HG03175 (cell line): ENCODE data around the gene MEGF8.
A peak's percentile ranks its signal among the peaks of the same experiment; 100 is the strongest.

Experiments
- ATAC-seq: cut with Tn5 transposase; IDR thresholded peaks from one replicate; pipeline ENCODE4 v1.9.1; 2021; ENCODE audit warnings: mild to moderate bottlenecking, moderate library complexity; ENCODE audit not compliant: unreplicated experiment

The MEGF8 gene

DNA sequence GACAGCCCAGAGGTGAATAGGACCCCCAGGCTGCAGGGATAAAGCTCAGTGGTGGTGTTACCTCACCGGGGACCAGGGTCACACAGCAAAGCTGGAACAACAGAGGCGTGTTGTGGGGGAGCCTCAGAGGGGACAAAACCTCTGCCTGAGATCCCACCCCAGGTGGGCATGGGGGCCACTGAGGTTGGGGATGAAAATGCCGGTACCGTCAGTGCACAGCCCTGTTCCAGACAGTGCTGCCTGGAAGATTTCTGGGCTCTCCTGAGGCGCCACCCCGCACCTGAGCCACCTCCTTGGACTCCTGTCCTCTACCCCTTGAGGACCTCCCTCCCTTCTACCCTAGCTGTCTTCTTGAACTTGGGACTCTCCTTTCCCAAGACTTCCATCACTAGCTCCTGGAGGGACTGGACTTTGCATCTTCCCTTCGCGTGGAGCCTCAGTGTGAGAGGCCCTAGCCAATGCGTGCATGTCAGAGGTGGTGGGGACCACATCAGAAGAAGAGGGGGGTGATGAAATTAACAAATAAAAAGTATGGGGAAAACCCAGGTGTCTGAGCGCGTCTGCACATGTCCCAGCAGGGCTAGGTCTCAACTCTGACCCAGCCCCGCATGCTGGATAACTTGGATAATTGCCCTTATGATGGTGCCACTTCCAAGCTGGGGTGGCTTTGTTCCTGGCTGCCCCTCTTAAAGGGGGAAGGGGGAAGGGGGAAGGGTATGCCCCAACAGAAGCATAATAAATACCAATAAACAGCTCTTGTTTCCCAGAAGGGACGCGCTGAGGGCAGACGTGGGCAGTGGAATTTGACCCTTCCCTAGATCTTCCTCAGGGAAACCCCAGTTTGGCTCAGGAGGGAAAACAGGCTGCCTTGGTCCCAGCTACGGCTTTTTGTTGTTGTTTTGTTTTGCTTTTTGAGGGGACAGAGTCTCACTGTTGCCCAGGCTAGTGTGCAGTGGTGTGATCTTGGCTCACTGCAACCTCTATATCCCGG lies 53.1 kb downstream of the MEGF8 start:
- no peak for ATAC-seq

DNA sequence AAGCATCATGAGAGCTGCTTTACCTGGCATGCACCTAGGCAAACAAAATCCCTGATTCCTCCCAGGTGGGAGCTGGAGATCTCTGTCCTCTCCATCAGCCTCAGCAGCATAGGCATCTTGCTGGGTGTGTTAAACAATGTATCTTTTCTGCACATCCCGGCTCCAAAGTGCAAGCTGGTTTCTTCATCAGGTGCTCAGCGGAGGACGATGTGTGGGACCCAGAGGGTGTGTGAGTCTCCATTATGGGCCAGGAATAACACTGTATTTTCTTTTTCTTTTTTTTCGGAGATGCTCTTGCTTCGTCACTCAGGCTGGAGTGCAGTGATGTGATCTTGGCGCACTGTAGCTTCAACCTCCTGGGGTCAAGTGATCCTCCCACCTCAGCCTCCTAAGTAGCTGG lies 54.7 kb downstream of the MEGF8 start:
- no peak for ATAC-seq

DNA sequence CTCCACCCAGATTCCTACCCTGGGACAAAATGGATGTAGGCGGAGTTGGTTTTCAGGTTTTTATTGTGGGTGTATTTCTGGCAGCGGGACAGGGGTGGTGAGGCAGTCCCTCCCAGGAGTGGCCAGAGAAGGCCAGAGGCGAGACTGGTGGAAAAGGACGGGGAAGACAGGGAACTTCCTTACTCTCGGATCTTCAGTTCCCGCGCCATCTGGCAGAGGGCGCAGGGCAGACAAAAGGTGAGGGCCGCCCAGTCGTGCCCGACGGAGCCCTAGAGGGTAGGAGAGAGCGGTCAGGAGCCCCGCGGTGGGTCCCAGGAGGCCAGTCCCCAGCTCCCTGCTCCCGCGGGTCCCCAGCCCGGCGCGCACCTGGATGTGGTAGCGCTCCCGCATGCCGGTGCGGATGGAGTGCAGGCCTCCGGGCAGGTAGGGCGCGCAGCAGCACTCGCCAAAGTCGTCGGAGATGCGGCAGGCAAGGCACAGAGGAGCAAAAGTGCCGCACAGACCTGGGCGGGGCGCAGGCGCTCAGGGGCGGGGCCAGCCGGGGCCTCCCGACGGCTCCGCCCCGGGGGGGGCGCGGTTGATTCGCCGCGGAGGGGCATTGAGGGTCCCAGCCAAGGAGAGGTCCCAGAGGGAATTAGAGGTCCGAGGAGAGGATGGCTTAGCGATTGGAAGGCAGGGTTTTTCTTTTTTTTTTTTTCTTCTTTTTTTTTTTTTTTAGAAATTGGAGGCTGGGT lies 61.7 kb downstream of the MEGF8 start:
- peak; percentile 65 for ATAC-seq

DNA sequence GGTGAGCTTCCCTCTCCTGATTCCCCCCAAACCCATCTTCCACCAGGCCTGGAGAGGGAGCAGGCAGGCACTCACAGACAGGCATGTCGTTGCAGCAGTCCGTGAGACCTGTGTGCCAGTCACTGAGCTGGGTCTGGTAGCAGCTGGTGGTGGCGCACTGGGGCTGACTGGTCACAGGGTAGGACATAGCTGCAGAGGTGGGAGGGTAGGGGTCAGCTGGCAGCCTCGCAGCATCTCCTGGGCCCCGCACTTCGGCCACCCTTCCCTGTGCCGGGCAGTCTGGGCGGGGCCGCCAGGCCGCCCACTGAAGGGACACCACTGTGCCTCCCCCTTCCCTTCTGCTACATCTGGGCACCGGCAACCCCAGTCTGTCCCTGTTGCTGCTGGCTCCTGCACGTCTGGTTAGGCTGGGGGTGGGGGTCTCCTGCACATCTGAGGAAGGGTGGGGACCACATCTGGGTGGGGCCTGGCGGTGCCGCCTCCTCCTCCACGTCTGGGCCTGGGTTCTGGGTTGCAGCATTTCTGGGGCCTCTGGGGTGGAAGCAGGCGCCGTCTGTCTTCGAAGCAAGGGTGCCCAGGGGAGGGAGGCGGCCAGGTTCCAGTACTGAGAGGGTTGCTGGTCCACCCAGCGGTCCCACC lies 63.5 kb downstream of the MEGF8 start:
- ATAC-seq: no peak

DNA sequence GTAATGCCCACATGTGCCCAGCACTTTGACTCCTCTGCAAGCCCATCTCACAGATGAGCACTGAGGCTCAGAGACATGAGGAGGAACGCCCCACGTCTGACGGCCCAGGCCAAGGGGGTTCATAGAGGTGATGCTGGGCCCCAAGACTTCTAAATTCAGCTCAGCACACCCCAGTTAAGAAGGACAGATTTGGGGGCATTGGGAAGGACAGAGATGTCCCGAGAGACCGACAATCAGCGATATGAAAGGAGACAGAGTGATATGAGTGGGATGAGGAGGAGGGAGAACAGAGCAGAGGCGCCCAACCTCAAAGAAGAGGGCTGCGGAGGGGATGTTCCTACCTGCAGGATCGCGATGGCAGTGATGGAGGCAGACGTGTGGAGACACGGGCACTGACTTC lies 64.5 kb downstream of the MEGF8 start, which contains the start of gene CNFN:
CNFN (minus strand) TSS at position 399 of the 400 bp plus-strand sequence. CDS start 1,260 bp downstream, outside the sequence.
- no peak for ATAC-seq

DNA sequence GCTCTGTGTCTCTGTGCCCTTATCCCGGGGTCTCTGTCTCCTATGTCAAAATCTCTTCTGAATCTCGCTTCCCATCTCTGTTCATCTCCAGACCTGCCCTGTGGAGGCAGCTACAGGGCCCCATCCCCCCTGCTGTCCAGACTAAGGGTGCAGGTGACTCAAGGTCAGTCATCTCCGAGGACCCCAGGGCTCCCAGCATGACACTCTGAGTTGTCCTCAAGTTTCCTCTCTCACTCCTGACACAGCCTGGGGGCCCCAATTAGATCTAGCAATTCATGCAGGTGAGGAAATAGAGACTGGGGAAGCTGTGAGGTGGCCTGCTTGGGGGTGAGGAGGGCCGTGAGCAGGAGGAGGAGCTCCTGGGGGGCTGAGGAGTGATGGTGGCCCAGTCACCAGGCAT lies 66.7 kb downstream of the MEGF8 start:
- no peak for ATAC-seq

DNA sequence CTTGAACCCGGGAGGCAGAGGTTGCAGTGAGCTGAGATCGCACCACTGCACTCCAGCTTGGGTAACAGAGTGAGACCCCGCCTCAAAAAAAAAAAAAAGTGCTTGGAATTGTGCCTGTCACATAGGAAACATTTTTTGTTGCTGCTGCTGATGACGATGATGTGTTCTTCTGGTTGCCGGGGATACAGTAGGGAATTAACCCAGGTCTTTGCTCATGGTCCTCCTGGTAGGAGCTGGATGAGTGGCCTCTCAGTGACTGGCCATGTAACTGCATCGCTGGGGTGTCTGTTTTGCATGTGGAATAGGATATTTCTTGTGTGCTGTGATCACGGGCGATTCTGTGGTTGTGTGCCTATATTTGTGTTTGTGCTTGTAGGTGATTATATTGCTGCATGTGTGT lies 69.3 kb downstream of the MEGF8 start:
- no peak for ATAC-seq

DNA sequence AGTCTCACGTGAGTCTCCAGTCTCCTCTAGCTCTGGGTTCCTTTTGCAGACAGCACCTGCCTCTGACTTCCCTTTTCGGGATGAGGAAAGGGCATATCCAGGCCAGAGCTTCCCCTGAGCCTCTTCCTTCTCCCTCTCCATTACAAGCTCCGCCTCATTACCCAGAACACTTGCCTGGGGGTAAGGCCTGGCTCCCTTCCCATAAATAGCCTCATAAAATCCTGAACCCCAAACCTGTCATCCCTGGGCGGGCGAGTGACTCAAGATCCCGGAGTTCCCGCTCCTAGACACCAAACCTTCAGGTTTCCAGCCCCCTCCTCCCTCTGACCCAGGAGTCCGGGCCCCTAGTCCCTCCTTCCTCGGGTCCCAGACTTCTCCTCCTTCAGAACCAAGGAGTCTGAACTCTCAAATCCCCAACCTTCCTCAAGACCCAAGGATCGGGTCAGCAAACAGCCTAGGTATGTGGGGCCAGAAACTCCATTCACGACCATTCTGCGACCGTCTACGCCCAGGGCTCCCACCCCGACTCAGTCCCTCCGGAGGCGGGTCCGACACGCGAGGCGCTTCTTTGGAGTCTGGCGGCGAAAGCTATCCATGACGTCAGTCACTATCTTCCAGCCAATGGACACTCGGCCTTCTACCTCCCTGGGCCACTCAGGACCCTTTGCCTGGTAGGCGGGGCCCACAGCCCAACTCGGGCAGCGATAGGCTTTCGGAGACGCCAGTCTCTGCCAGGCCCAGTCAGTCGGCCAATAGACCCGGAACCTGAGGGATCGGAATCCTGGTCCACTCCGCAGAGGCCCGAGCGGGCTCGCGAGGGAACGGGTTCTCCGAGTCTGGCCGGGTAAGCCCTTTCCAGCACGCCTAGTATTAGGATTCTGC lies 71.2 kb downstream of the MEGF8 start:
- peak; percentile 97 for ATAC-seq

DNA sequence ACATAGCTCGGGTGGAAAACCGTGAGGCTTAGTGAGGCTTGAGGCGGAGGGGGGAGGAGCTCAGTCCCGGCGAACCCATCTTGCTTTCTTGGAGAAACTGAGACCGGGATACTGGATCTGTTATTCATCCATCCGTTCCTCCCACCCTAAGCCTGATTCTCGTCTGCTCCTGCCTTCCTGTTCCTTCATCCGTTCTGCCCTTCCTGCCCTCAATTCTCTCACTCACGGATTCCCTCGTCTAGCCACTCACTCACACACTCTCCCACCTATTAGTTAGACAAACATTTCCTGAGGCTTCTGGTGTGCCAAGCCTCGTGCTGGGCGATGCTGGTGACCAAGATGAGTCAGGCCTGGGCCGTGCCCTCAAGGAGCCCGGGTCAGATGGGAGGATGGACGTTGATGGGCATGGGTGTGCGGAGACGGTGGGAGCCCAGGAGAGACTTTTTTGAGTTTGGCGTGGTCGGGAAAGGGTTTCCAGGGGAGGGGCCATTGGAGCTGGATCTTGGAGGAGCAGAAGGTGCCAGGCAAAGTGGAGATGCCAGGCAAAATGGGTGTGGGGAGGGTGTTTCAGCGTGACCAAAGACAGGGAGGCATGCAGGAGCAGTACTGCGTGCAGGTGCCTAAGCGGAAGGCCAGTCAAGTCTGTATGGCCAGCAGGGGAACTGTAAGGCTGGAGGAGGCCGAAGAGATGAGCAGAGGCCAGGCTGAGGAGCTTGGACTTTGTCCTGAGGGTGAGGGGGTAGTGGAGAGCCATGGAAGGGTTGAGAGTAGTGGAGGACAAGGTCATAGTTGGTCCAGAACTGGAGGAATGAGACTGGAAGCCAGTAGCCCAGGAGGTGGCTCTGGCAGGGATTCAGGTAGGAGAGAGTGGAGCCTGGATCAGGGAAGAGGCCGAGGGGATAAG lies 72.1 kb downstream of the MEGF8 start:
- no peak for ATAC-seq

DNA sequence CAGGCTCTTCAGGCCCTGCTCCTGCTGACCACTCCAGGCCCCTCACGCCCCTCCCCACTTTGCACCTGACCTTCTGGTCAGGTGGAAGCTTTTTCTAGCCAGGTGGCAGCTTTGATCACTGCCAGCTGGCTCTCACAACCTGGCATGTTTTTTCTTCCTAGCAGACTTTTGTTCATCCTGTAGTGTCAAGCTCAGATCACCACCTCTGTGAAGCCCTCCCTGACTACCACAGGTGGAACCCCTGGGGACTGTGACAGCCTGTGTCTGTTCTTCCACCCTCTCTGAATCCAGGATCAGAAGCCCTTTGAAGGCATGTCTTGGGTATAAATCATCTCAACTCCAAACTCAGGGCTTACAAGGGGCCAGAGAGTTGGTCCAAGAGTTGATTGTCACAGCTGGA lies 75.0 kb downstream of the MEGF8 start:
- no peak for ATAC-seq

DNA sequence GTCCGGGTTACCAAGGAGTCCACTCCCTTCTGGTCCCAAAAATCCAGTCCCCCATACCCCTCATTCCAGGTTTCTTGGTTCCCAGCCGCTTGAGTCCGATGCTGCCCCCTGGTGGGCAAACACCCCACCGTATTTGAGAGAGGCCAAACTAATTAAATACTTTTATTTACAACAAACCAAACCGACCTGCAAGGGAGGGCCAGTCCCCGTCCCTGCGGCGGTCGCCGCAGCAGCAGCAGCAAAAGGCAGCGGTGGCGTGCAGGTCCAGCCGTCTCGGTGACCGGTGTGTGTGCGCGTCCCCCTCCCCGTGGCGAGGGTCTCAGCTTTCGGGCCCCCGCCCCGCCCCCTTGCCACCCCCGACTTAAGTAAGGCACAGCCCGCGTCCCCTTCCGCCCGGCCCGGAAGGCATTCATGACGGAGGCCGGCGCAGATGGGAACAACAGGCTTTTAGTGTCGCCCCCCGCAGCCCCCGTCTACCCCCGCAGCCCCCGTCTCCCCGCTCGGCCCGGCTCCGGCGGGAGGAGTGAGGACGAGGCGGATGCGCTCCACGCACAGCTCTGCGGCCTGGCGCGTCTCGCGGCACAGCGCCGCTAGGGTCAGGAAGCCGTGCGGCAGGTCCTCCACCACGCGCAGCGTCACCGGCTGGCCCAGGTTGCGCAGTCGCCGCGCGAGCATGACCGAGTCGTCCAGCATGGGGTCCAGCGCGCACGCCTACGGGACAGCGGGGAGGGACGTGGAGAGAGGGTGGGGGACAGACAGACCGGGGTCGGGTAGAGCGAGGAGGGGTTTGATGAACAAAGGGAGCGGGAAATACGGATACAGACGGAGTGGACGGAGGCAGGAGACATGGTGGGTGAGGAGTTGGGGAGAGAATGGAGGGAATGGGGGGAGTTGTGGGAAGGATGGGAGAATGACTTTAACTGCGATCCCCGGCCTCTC lies 76.2 kb downstream of the MEGF8 start:
- no peak for ATAC-seq

DNA sequence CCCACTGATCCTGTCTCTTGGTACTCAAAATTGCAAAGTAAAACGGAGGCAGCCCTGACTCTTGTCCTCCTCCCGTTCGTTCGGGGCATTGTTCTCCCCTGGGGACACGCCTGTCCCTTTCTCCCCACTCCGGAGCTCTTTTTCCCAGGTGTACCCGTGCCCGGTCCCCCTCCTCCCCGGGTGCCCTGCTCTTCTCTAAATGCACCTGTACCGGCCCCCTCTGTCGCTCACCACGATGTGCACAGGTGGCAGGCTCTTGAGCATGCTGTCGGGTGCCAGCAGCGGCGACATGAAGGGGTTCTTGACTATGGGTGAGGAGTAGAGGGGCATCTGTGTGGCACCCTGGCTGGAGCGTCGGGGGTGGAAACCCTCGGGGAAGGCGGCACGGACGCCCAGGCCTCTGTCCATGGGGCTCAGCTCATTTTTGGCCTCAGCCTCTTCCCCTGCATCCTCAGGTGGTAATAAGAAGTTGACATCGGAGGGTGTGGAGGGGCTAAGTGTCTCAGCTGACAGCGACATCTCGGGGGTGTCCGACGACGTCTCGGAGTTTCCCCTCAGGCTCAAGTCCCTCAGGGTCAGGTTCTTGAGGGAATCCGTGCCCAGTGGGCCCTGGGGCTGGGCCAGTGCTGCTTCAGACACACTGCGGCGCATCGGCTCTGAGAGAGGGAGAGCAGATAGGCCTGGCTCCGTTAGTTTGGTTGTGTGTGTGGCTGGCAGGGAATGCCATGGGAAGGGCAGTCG lies 77.1 kb downstream of the MEGF8 start:
- ATAC-seq: no peak

DNA sequence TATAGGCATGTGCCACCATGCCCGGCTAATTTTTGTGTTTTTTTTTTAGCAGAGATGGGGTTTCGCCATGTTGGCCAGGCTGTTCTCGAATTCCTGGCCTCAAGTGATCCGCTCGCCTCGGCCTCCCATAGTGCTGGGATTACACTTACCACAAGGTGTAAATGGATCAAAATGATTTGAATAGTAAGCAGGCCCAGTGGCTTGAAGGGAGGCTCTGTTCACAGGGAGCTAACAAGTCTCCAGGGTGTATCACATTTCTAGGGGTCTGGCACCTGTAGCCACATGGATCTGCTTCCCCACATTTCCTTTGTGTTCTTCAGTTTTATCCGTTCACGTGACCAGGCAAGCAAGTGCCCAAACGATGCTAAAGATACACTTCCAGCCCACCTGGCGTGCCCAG lies 78.2 kb downstream of the MEGF8 start:
- ATAC-seq: no peak

DNA sequence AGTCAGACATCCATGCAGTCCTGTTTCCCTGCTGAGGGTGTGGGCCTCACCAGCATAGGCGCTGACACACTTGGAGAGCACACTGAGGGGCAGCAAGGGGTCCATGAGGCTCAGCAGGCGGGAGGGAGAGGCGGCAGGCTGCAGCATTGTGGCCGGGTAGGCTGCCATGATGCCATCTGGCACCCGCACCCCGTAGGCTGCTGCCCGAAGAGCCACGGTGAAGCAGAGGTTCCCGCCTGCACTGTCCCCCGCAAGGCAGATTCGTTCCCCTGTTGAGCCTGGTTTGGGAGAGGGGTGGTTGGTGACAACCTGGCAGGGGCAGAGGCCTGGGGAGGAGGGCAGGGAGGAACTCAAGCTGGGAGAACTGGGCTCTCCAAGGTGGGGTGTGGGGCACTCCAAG lies 80.7 kb downstream of the MEGF8 start:
- no peak for ATAC-seq

DNA sequence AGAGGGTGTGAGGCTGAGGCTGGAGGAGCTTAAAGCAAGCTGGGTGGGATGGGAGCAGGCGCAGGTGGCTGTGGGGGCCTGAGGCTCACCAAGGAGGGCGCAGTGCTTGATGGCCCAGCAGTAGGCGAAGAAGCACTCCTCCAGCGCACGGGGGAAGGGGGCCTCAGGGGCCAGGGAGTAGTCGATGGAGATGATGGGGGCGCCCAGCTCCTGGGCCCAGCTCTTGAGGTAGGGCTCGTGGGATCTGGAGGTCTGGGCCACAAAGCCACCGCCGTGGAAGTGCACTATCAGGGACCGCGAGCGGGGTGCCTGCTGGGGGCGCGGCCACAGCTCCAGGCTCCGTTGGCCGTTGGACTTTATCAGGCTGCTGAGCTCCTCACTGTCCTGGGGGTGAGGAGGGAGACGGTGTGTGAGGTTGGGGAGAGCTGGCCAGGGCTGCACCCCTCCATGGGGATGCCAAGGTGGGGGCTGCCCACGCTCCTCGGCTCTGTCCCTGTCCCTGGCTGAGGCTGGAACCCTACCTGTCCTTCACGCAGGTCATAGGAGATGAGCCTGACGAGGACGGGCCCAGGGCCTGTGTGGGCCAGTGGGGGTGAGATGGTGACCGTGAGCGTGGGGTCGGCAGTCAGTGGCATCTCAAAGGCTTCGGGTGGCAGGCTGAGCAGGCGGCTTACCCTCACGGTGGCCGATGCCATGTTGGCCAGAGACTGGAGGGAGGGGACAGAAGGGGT lies 81.8 kb downstream of the MEGF8 start:
- ATAC-seq: no peak

DNA sequence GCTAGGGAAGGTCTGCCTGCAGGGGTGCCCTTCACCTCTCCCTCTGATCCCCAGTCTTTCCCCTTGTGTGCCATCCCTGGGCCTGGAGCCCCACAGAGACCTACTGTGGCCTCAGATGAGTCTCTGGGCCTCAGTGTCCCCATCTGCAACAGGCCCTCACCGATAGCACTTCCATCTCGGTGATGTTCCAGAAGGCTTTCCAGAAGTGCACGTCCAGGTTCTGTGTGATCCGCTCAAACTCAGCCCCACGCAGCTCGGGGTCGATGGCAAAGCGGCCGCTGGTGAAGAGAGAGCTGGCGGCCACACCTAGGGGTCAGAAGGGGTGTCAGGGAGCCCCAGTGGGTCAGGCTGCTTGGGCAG lies 82.4 kb downstream of the MEGF8 start:
- no peak for ATAC-seq

DNA sequence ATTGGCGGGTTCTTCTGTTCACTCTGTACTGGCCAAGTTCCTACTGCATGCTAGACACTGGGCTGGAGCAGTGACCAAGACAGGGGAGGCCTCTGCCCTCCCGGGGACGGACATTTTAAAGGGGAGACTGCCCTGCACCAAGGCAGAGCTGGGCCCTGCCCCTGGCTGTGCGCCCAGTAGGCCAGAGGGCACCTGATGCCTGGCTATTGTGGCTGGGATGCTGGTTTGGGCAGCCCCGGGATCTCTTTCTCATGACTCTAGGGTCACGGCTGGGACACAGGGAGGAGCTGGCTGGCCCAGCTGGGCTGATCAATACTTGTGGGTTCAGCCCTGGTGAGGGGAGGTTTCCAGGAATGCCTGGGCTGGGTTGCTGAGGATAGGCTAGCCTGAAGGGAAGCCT lies 84.0 kb downstream of the MEGF8 start:
- no peak for ATAC-seq
